ENCODE results near the gene PDK3. TPM values are rescaled to one million over a fixed set of nuclear protein-coding genes. Genes with fewer than 3 reads are reported as not detected.

PDK3 gene
- polyA plus RNA-seq, 1 of the 3 experiments (the other 2 are of a cell fraction), result 2.5 TPM

DNA sequence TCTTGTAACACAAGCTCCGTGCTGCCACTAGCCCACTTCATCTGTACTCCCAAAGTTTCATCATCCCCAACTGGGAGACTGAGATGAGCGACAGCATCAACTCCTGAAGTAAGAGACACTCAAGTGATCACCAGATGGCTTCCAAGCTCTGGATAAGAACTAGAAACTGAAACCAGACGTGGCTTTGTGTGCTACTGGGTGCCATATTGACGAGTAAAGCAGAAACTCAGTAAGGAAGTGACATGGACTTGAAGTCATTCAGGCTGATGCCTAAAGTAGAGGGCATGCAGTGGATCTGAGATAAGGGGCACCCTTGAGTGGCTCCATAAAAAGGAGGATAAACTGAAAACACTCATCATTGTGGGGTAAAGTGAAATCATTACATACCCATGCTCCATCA is 109.7 kb downstream of the PDK3 start:
- no peaks in the 10 kb centered on the region; the same call in 1 of the 2 replicates for H3K27me3 ChIP-seq (ENCODE audit: insufficient read depth)
- H3K27ac ChIP-seq (ENCODE audit: low read depth in 2 of 2, low read length in 1 of 2), result no peak overlapping the region
- no peak overlapping the region for H3K4me2 ChIP-seq
- H3K9me2 ChIP-seq, result no peaks in the 10 kb centered on the region
- no peak overlapping the region for H2AFZ ChIP-seq (ENCODE audit: low read depth)
- no peaks in the 10 kb centered on the region for H3K79me2 ChIP-seq (ENCODE audit: insufficient read depth)
- DNase-seq, result no peak
- H3F3A ChIP-seq (replicated peaks; ENCODE audit: insufficient read depth), result no peaks in the 10 kb centered on the region
- H3K9me3 ChIP-seq, result no peaks in the 10 kb centered on the region
- no peak overlapping the region for H3K9ac ChIP-seq
- no peaks in the 10 kb centered on the region for H4K20me1 ChIP-seq (ENCODE audit: insufficient read depth)
- TF ChIP-seq MEF2A (IDR thresholded peaks at IDR 0.05; ENCODE audit: borderline replicate concordance, low read depth) (no peak), GABPA (IDR thresholded peaks at IDR 0.05; ENCODE audit: low read depth) (no peak), NFIC (IDR thresholded peaks at IDR 0.05; ENCODE audit: borderline replicate concordance) (no peak), FOXJ3 (CRISPR knock-in tag; IDR thresholded peaks at IDR 0.05) (no peak), CHD2 (IDR thresholded peaks at IDR 0.05; ENCODE audit: low read length, partially characterized antibody) (no peak), RFX5 (IDR thresholded peaks at IDR 0.05; ENCODE audit: low read length) (no peak)
- no peaks in the 10 kb centered on the region for H3K4me1 ChIP-seq (ENCODE audit: control insufficient read depth in 1 of 2, insufficient read depth in 2 of 2, low read depth in 1 of 2, low read length in 1 of 2)
- no peak overlapping the region for H3K4me3 ChIP-seq (ENCODE audit: low read depth in 2 of 2, low read length in 1 of 2)
- CTCF ChIA-PET, result no interaction called here
- H3K36me3 ChIP-seq (replicated peaks in 1 of 2; ENCODE audit: control insufficient read depth in 1 of 2, insufficient read depth in 2 of 2, low read length in 1 of 2), result no peaks in the 10 kb centered on the region
- 35% methylated on average over 4 of the region's 4 CpGs for WGBS (ENCODE audit: low lambda C conversion rate)
- POLR2A ChIA-PET, result no interaction called here

- no peaks in the 10 kb centered on the region for H4K20me1 ChIP-seq (ENCODE audit: insufficient read depth)
- TF ChIP-seq RCOR1 (IDR thresholded peaks at IDR 0.05; ENCODE audit: low read length) (no peak), EZH2phosphoT487 (IDR thresholded peaks at IDR 0.05; ENCODE audit: borderline replicate concordance, low read depth) (no peak), RXRA (IDR thresholded peaks at IDR 0.05; ENCODE audit: borderline replicate concordance, low read depth) (no peak), FOSL2 (IDR thresholded peaks at IDR 0.05; ENCODE audit: borderline replicate concordance, low read depth) (no peak), CHD2 (IDR thresholded peaks at IDR 0.05; ENCODE audit: low read length, partially characterized antibody) (no peak), USF1 (IDR thresholded peaks at IDR 0.05; ENCODE audit: borderline replicate concordance, low read depth) (no peak), FOXJ3 (CRISPR knock-in tag; IDR thresholded peaks at IDR 0.05) (no peak), YY1 (IDR thresholded peaks at IDR 0.05; ENCODE audit: low read depth) (no peak), NRF1 (IDR thresholded peaks at IDR 0.05; ENCODE audit: low read depth, low read length) (no peak), GABPA (IDR thresholded peaks at IDR 0.05; ENCODE audit: low read depth) (no peak), REST (IDR thresholded peaks at IDR 0.05; ENCODE audit: low read depth, low read length) (no peak), RFX5 (IDR thresholded peaks at IDR 0.05; ENCODE audit: low read length) (no peak), TAF1 (IDR thresholded peaks at IDR 0.05; ENCODE audit: borderline replicate concordance, low read depth, low read length) (no peak), JUND (IDR thresholded peaks at IDR 0.05) (no peak), RAD21 (IDR thresholded peaks at IDR 0.05; ENCODE audit: low read length) (no peak), FOXM1 (IDR thresholded peaks at IDR 0.05; ENCODE audit: low read depth) (no peak)
- TF ChIP-seq, protein P1, sequence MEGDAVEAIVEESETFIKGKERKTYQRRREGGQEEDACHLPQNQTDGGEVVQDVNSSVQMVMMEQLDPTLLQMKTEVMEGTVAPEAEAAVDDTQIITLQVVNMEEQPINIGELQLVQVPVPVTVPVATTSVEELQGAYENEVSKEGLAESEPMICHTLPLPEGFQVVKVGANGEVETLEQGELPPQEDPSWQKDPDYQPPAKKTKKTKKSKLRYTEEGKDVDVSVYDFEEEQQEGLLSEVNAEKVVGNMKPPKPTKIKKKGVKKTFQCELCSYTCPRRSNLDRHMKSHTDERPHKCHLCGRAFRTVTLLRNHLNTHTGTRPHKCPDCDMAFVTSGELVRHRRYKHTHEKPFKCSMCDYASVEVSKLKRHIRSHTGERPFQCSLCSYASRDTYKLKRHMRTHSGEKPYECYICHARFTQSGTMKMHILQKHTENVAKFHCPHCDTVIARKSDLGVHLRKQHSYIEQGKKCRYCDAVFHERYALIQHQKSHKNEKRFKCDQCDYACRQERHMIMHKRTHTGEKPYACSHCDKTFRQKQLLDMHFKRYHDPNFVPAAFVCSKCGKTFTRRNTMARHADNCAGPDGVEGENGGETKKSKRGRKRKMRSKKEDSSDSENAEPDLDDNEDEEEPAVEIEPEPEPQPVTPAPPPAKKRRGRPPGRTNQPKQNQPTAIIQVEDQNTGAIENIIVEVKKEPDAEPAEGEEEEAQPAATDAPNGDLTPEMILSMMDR (IDR thresholded peaks at IDR 0.05), result no peak
- no peak for DNase-seq
- H3F3A ChIP-seq (replicated peaks; ENCODE audit: insufficient read depth), result no peaks in the 10 kb centered on the region
- H3K9ac ChIP-seq, result no peak overlapping the region
- POLR2A ChIA-PET, result no interaction called here
- no peaks in the 10 kb centered on the region for H3K4me1 ChIP-seq (ENCODE audit: control insufficient read depth in 1 of 2, insufficient read depth in 2 of 2, low read depth in 1 of 2, low read length in 1 of 2)
- no peak overlapping the region for H3K27ac ChIP-seq (ENCODE audit: low read depth in 2 of 2, low read length in 1 of 2)
- no peak overlapping the region for H3K4me2 ChIP-seq
- no peaks in the 10 kb centered on the region for H3K79me2 ChIP-seq (ENCODE audit: insufficient read depth)
- H3K4me3 ChIP-seq (ENCODE audit: low read depth in 2 of 2, low read length in 1 of 2), result no peak overlapping the region
- no peaks in the 10 kb centered on the region for H3K9me3 ChIP-seq
- no peaks in the 10 kb centered on the region for H3K36me3 ChIP-seq (replicated peaks in 1 of 2; ENCODE audit: control insufficient read depth in 1 of 2, insufficient read depth in 2 of 2, low read length in 1 of 2)
- CTCF ChIA-PET, result no interaction called here
- no peak overlapping the region for H2AFZ ChIP-seq (ENCODE audit: low read depth)
- no peaks in the 10 kb centered on the region for H3K9me2 ChIP-seq
- 59% methylated on average over 1 of the region's 1 CpG for WGBS (ENCODE audit: low lambda C conversion rate)
- H3K27me3 ChIP-seq (ENCODE audit: insufficient read depth), result no peaks in the 10 kb centered on the region
Measured at GRCh38 chrX:24575496-24575895, 110.4 kb downstream of the PDK3 start.

Data from SK-N-SH (cell line).